H1 (cell line): ENCODE results near the gene SPSB3. TPM values are rescaled to one million over a fixed set of nuclear protein-coding genes. Genes with fewer than 3 reads are reported as not detected.

ENCODE experiments used
- CTCF ChIA-PET: fragments of 300-600 bp; sonication (Branson Sonifier 250); formaldehyde crosslinking; loops from one replicate; lab custom pipeline; 2021; ENCODE audit not compliant: partially characterized antibody; lab: Charles Lee
- POLR2A ChIA-PET: fragments of 300-600 bp; sonication (Branson Sonifier 250); formaldehyde crosslinking; loops from one replicate; lab custom pipeline; 2021; ENCODE audit warnings: inconsistent platforms; ENCODE audit not compliant: partially characterized antibody; lab: Charles Lee
- DNase-seq, 2 experiments: peaks; one replicate each; pipeline versions ENCODE4 v3.0.0 to v3.0.0-alpha.2; 2010 to 2022; ENCODE audit warnings: low spot score in 2 of 2, low read depth in 1 of 2, mixed read lengths in 1 of 2
- FAIRE-seq: peaks from 2 replicates; lab custom pipeline; 2011; peaks lifted over from hg19 to GRCh38; lab: Jason Lieb, UNC
- H2AFZ ChIP-seq: 2 replicates; pipeline ENCODE4 v1.8.1; 2012; ENCODE audit warnings: low read length, inconsistent platforms
- H2AK5ac ChIP-seq: 2 replicates; pipeline ENCODE4 v1.6.1; 2013; ENCODE audit warnings: low read depth, low read length
- H2BK120ac ChIP-seq: replicated peaks from 2 replicates; pipeline ENCODE3; 2013; ENCODE audit warnings: low read depth, low read length, inconsistent platforms
- H2BK12ac ChIP-seq: 2 replicates; pipeline ENCODE4 v1.6.1; 2013; ENCODE audit warnings: low read depth, low read length
- H2BK15ac ChIP-seq: 2 replicates; pipeline ENCODE4 v1.6.1; 2013; ENCODE audit warnings: low read length
- H2BK20ac ChIP-seq: 2 replicates; pipeline ENCODE4 v1.6.1; 2013; ENCODE audit warnings: low read length
- H2BK5ac ChIP-seq: 2 replicates; pipeline ENCODE4 v1.6.1; 2013; ENCODE audit warnings: low read depth, low read length
- H3K14ac ChIP-seq: 2 replicates; pipeline ENCODE4 v1.6.1; 2013; ENCODE audit warnings: inconsistent platforms; ENCODE audit not compliant: insufficient read length
- H3K18ac ChIP-seq: 2 replicates; pipeline ENCODE4 v1.6.1; 2013; ENCODE audit warnings: low read length; ENCODE audit errors: extremely low read depth
- H3K23ac ChIP-seq: 2 replicates; pipeline ENCODE4 v1.6.1; 2013; ENCODE audit warnings: inconsistent platforms; ENCODE audit not compliant: insufficient read length
- H3K23me2 ChIP-seq: 2 replicates; pipeline ENCODE4 v1.6.1; 2013; ENCODE audit warnings: low read depth, low read length
- H3K27ac ChIP-seq: 2 replicates; pipeline ENCODE4 v1.6.1; 2011; ENCODE audit warnings: low read depth, low read length, inconsistent platforms
- H3K27me3 ChIP-seq, 4 experiments: replicated peaks in 1 of 4; 1 replicate in 1 of 4; 2 replicates in 3 of 4; pipeline versions ENCODE4 v1.6.1 to v1.8.1; 2011 to 2013; ENCODE audit warnings: low read length in 3 of 4, mild to moderate bottlenecking in 3 of 4, inconsistent platforms in 2 of 4, mixed read lengths in 2 of 4, moderate library complexity in 1 of 4; ENCODE audit not compliant: control insufficient read depth in 3 of 4, insufficient read depth in 3 of 4; ENCODE audit errors: extremely low read depth in 1 of 4
- H3K36me3 ChIP-seq, 4 experiments: 2 replicates each; pipeline versions ENCODE4 v1.6.1 to v1.8.1; 2011 to 2013; ENCODE audit warnings: mild to moderate bottlenecking in 4 of 4, low read length in 3 of 4, moderate library complexity in 2 of 4, control low read depth in 1 of 4, inconsistent platforms in 1 of 4; ENCODE audit not compliant: insufficient read depth in 4 of 4, control insufficient read depth in 2 of 4
- H3K4ac ChIP-seq: replicated peaks from 2 replicates; pipeline ENCODE3; 2013; ENCODE audit warnings: low read length, low read depth, mixed read lengths, inconsistent platforms; ENCODE audit not compliant: insufficient read length
- H3K4me1 ChIP-seq, 4 experiments: replicated peaks in 1 of 4; 1 replicate in 1 of 4; 2 replicates in 3 of 4; pipeline versions ENCODE4 v1.6.1 to v1.8.1; 2011 to 2013; ENCODE audit warnings: low read length in 3 of 4, inconsistent platforms in 2 of 4, mixed read lengths in 1 of 4; ENCODE audit not compliant: insufficient read depth in 4 of 4, control insufficient read depth in 3 of 4
- H3K4me2 ChIP-seq, 2 experiments: 2 replicates each; pipeline versions ENCODE4 v1.6.1 to v1.8.1; 2011 to 2013; ENCODE audit warnings: low read depth in 2 of 2, low read length in 2 of 2, control low read depth in 1 of 2, inconsistent platforms in 1 of 2, mild to moderate bottlenecking in 1 of 2; ENCODE audit not compliant: insufficient read depth in 1 of 2
- H3K4me3 ChIP-seq, 4 experiments: fragments of 200-600, 300-600 bp in 1 of 4; sonication (generic), shearing (Covaris generic), sonication (Bioruptor Twin) in 1 of 4; 2 replicates each; pipeline versions ENCODE4 v1.5.1 to v1.8.1; 2011 to 2016; ENCODE audit warnings: low read length in 4 of 4, low read depth in 3 of 4, control low read depth in 2 of 4, inconsistent platforms in 2 of 4, mild to moderate bottlenecking in 2 of 4, mixed read lengths in 1 of 4, moderate library complexity in 1 of 4; ENCODE audit not compliant: insufficient read depth in 2 of 4; ENCODE audit errors: extremely low read depth in 1 of 4
- H3K56ac ChIP-seq: replicated peaks from 2 replicates; pipeline ENCODE3; 2013; ENCODE audit warnings: low read depth, mild to moderate bottlenecking, mixed read lengths, low read length, inconsistent platforms; ENCODE audit not compliant: insufficient read length
- H3K79me1 ChIP-seq: 2 replicates; pipeline ENCODE4 v1.6.1; 2013; ENCODE audit warnings: low read depth, low read length, control low read depth
- H3K79me2 ChIP-seq, 2 experiments: 2 replicates each; pipeline versions ENCODE4 v1.6.1 to v1.8.1; 2012 to 2013; ENCODE audit warnings: low read length in 2 of 2, mild to moderate bottlenecking in 2 of 2, inconsistent platforms in 1 of 2; ENCODE audit not compliant: insufficient read depth in 2 of 2, control insufficient read depth in 1 of 2
- H3K9ac ChIP-seq, 4 experiments: replicated peaks in 1 of 4; 1 replicate in 1 of 4; 2 replicates in 3 of 4; pipeline versions ENCODE4 v1.6.1 to v1.8.1; 2011 to 2013; ENCODE audit warnings: low read depth in 3 of 4, low read length in 3 of 4, control low read depth in 2 of 4, mild to moderate bottlenecking in 2 of 4, moderate library complexity in 2 of 4, inconsistent platforms in 1 of 4; ENCODE audit errors: extremely low read depth in 1 of 4
- H3K9me3 ChIP-seq, 2 experiments: 2 replicates each; pipeline versions ENCODE4 v1.6.1 to v1.8.1; 2012 to 2013; ENCODE audit warnings: mild to moderate bottlenecking in 2 of 2, moderate library complexity in 2 of 2, control low read depth in 1 of 2, inconsistent platforms in 1 of 2, low read depth in 1 of 2, low read length in 1 of 2, mixed read lengths in 1 of 2; ENCODE audit not compliant: insufficient read depth in 2 of 2
- H4K20me1 ChIP-seq, 2 experiments: replicated peaks in 1 of 2; 2 replicates each; pipeline versions ENCODE3 to v1.8.1; 2011 to 2013; ENCODE audit warnings: inconsistent platforms in 2 of 2, low read length in 2 of 2, mild to moderate bottlenecking in 1 of 2; ENCODE audit not compliant: insufficient read depth in 2 of 2, control insufficient read depth in 1 of 2
- H4K5ac ChIP-seq: 2 replicates; pipeline ENCODE4 v1.6.1; 2013; ENCODE audit warnings: low read length, low read depth, mixed read lengths, inconsistent platforms; ENCODE audit not compliant: insufficient read length
- H4K8ac ChIP-seq: 2 replicates; pipeline ENCODE4 v1.8.0; 2013; ENCODE audit warnings: mild to moderate bottlenecking, moderate library complexity, low read length, inconsistent platforms; ENCODE audit not compliant: insufficient read depth; ENCODE audit errors: extremely low read depth
- H4K91ac ChIP-seq: replicated peaks from 2 replicates; pipeline ENCODE3; 2013; ENCODE audit warnings: low read length, mixed read lengths, inconsistent platforms; ENCODE audit not compliant: insufficient read length
- CEBPB ChIP-seq: IDR thresholded peaks from 2 replicates; pipeline ENCODE4 v1.6.1; 2012; ENCODE audit warnings: low read depth, low read length
- GTF2F1 ChIP-seq: IDR thresholded peaks from 2 replicates; pipeline ENCODE4 v1.6.1; 2012; ENCODE audit warnings: low read depth, low read length, improper control_type of control experiment, borderline replicate concordance
- NANOG ChIP-seq: IDR thresholded peaks from 2 replicates; pipeline ENCODE4 v1.6.1; 2011; ENCODE audit warnings: low read length, low read depth, mild to moderate bottlenecking, inconsistent platforms; ENCODE audit not compliant: insufficient read depth, poor library complexity, severe bottlenecking
- POLR2AphosphoS5 ChIP-seq: IDR thresholded peaks from 2 replicates; pipeline ENCODE4 v1.6.1; 2011; ENCODE audit warnings: low read depth, low read length
- RBBP5 ChIP-seq: IDR thresholded peaks from 2 replicates; pipeline ENCODE4 v1.7.1; 2012; ENCODE audit warnings: low read depth, mild to moderate bottlenecking, inconsistent platforms, low read length, moderate library complexity, borderline replicate concordance
- SIX5 ChIP-seq: IDR thresholded peaks from 2 replicates; pipeline ENCODE4 v1.6.1; 2011; ENCODE audit warnings: mild to moderate bottlenecking, low read depth, low read length
- WGBS, 2 experiments: shearing (Covaris generic) in 1 of 2; methylation state at CpG; one replicate each; pipeline versions ENCODE4 v1.1.6 to v1.1.7; 2013 to 2015; ENCODE audit warnings: low lambda C conversion rate in 2 of 2, mixed read lengths in 2 of 2, inconsistent platforms in 1 of 2, low coverage in 1 of 2, missing lambda C conversion rate in 1 of 2; ENCODE audit not compliant: insufficient replicate concordance in 2 of 2, insufficient coverage in 1 of 2, insufficient read length in 1 of 2; ENCODE audit errors: extremely low coverage in 1 of 2, missing lambda C conversion rate in 1 of 2; 5-methylcytosine and 5-hydroxymethylcytosine counted together
- polyA plus RNA-seq, 7 experiments: library from polyadenylated mRNA; depleted of rRNA in 3 of 7; stranded (reverse) in 5 of 7; unstranded in 2 of 7; fragments of >200 nt in 5 of 7; fragments of 200-250 nt in 2 of 7; gene quantifications; 1 replicate in 5 of 7; 2 replicates in 1 of 7; 4 replicates in 1 of 7; pipeline versions ENCODE4 v1.2.1 to v1.2.3, GENCODE V29; 2011 to 2013; ENCODE audit warnings: missing spikeins in 2 of 7, mixed read lengths in 2 of 7
- total RNA-seq: library from RNA; stranded (reverse); fragmentation: NEBNext Ultra II Directional; extraction: Animal tissue kit (Norgen Biotek cat#: 25700); gene quantifications from 2 replicates; pipeline ENCODE4 v1.2.1, GENCODE V29; 2021
- TF ChIP-seq, protein P1 (sequence below): IDR thresholded peaks from 2 replicates; pipeline ENCODE4 v1.6.1; 2012; ENCODE audit warnings: inconsistent platforms

SPSB3 gene
- total and polyA plus RNA-seq, 2 of the 8 experiments (the other 6 are each of a cell fraction or from before 2014, with no cell fraction given) = 22.5 to 37.8 TPM

DNA sequence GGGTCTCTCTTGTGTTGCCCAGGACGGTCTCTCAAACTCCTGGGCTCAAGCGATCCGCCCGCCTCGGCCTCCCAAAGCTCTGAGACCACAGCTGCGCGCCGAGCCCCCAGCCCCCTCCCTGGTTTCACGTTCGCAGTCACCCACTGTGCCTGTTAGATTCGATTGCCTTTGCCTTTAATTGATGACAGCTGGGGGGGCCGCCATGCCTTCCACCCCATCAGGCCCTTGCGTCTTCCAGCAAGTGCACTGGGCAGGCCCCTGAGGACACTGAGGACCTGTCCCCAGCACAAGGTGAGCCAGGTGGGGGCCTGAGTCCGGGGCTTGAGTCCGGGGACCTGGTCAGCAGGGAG lies 7.9 kb upstream of the SPSB3 start:
- Histone ChIP-seq H3K9ac (no peak overlapping the region), H3K23me2 (no peaks in the 10 kb centered on the region), H3K4ac (no peak overlapping the region), H3K79me1 (peaks cover 9% of the 10 kb centered on the region), H2AFZ (no peak overlapping the region), H2BK120ac (no peak overlapping the region), H3K4me2 (no peak overlapping the region), H3K9me3 (no peaks in the 10 kb centered on the region; a peak in 1 of 4 replicates), H4K5ac (no peak overlapping the region), H2BK12ac (no peak overlapping the region), H3K23ac (no peak overlapping the region), H4K8ac (no peak overlapping the region), H2BK15ac (no peak overlapping the region), H3K14ac (no peak overlapping the region), H3K27ac (no peak overlapping the region), H3K4me1 (no peaks in the 10 kb centered on the region), H3K27me3 (no peaks in the 10 kb centered on the region), H4K91ac (no peak overlapping the region), H3K36me3 (peaks cover 0 to 44% (median 2%) of the 10 kb centered on the region in 4 experiments; a peak in 4 of 8 replicates), H2BK20ac (no peak overlapping the region), H4K20me1 (peaks cover 13 to 15% of the 10 kb centered on the region in 2 experiments), H3K18ac (no peak overlapping the region), H2AK5ac (no peak overlapping the region), H3K4me3 (no peak overlapping the region), H3K56ac (no peak overlapping the region), H2BK5ac (no peak overlapping the region), H3K79me2 (peaks cover 0 to 16% of the 10 kb centered on the region in 2 experiments; a peak in 2 of 4 replicates)
- 85% methylated on average over 15 of the region's 15 CpGs; no CpG with 5 or more reads in 1 of the 2 experiments for WGBS, 2 experiments
- POLR2A ChIA-PET = interaction anchor here (1.4 to 4.2 kb wide), 2 partner anchors 11 to 15 kb away, joined by 3 to 26 read pairs; no protein-coding TSS in a partner anchor
- FAIRE-seq = no peak
- CTCF ChIA-PET = interaction anchor here (0.5 kb wide), 1 partner anchor 1047 kb away, joined by 3 read pairs; no protein-coding TSS in a partner anchor
- DNase-seq = no peak
- TF ChIP-seq SIX5 (no peak), RBBP5 (no peak), GTF2F1 (no peak), POLR2AphosphoS5 (no peak), CEBPB (no peak), NANOG (no peak)
- TF ChIP-seq, protein P1, sequence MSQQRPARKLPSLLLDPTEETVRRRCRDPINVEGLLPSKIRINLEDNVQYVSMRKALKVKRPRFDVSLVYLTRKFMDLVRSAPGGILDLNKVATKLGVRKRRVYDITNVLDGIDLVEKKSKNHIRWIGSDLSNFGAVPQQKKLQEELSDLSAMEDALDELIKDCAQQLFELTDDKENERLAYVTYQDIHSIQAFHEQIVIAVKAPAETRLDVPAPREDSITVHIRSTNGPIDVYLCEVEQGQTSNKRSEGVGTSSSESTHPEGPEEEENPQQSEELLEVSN = no peak
